Astrocyte of the hippocampus (primary cell): Measurements from ENCODE around the gene LPA.
A peak's percentile ranks its signal among the peaks of the same experiment; 100 is the strongest.

Source experiments
- DNase-seq: peaks from one replicate; pipeline ENCODE4 v3.0.0; 2011; ENCODE audit warnings: low read depth, low spot score

The LPA gene

GRCh38 chr6:160520043-160520904 is 143.8 kb downstream of the LPA start:
- peak; percentile 85 for DNase-seq

- peak; percentile 2 for DNase-seq
These were observed 144.5 kb downstream of the LPA start for GRCh38 chr6:160519603-160520042.

DNA sequence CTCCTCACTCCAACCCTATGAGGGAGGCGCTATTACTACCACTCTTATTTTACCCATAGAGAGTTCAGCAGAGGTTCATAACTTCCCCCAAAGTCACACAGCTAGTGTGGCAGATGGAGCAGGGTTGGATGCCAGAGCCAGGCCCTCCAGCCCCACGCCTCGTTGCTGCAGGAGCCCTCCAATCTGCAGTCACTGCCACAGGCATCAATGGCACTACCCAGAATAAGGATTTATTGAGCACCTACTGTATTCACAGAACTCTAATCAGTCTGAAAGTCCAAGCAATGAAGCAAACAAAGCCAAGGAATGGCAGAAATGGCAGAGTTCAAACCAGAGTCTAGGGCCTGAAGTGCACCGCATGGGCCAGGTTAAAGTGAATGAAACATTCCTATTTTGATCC is 144.9 kb downstream of the LPA start:
- DNase-seq: no peak

DNA sequence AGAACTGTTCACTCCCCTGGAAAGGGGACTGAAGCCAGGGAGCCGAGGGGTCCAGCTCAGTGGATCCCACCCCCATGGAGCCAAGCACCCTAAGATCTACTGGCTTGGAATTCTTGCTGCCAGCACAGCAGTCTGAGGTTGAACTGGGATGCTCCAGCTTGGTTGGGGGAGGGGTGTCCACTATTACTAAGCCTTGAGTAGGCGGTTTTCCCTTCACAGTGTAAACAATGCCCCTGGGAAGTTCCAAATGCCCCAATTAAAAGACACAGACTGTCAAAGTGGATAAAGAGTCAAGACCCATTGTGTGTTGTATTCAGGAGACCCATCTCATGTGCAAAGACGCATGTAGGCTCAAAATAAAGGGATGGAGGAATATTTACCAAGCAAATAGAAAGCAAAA is 150.2 kb downstream of the LPA start:
- DNase-seq: no peak

DNA sequence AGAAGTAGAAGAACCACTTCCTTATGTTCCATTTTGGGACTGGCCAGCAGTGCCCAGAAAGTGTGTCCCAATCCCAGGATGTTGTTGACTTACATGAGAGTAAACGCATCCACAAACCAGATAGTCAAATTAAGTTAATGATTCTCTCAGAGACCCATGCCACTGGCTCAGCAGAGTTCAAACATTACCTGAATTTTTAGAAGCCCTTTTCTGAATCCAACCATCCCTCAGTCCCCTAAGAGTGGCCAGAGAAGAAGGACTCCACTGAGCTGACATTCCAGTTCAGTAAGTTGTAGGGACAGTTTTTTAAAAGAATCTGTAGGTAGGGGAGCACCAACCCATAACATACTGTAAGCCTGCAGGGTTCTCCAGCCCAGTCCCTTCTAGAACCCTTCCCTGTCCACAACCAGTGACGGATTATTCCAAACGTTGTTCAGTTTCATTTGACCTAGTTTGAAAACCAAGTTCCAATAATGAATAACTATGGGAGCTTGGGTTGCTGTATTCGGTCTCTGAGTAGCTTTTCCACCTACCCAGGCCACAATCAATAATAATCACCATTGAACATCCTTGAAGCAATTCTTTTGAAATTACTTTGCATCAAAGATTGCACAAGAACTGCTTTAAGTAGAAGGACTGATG is 153.0 kb downstream of the LPA start:
- DNase-seq: no peak

- no peak for DNase-seq
These were observed 153.9 kb downstream of the LPA start for GRCh38 chr6:160510199-160510598.

- DNase-seq: no peak
These were observed 154.5 kb downstream of the LPA start for GRCh38 chr6:160509610-160510009.

GRCh38 chr6:160508599-160508998 is 155.5 kb downstream of the LPA start:
- DNase-seq: no peak

GRCh38 chr6:160507420-160507819 is 156.7 kb downstream of the LPA start:
- no peak for DNase-seq

GRCh38 chr6:160505970-160506369 is 158.1 kb downstream of the LPA start:
- no peak for DNase-seq

GRCh38 chr6:160500639-160501038 is 163.4 kb downstream of the LPA start:
- DNase-seq: no peak

DNA sequence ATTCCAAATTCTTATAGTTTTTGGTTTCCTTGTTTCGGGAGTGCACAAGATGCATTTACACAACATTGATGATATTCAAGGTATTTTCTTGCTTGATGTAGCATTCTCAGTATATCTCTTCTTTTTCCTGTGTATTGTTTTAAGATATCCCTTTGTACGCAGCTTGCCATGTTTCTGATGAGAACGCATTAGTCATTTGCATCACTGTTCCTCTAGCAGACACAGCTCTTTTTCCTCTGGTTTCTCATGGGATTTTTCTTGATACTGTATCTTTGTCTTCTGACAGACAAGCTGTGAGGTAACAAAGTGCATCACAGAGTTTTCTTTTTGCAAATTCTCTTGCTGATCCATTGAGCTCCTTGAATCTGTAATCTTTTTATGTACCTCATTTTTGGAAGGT is 169.5 kb downstream of the LPA start:
- no peak for DNase-seq

- no peak for DNase-seq
These were observed 175.0 kb downstream of the LPA start for GRCh38 chr6:160489091-160489490.

DNA sequence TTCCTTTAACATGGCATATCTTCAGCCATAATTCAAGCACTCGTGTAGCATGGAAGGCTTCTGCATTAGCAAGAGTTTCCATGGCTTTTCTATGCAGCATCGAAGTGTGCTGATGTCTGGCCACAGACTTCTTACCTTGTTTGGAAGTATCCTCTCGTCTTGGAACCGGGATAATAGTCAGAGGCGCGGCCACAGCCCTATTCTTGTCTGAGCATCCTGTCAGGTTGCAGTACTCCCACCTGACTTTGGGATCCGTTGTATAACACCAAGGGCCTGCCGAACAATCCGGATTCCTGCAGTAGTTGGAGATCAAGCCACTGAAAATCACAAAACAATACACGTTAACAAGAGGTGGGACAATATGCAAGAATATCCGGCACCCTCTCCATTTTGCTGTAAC is 177.0 kb downstream of the LPA start:
- no peak for DNase-seq
